Activated B cell treated with CpG ODN at 0.5 μM for 24 hours (primary cell): ENCODE data around the gene ABCC11. TPM values are rescaled to one million over a fixed set of nuclear protein-coding genes. Genes with fewer than 3 reads are reported as not detected.

Experiments used
- ATAC-seq: fragments of 200-7000 bp; cut with Tn5 transposase; one replicate; pipeline ENCODE4 v1.10.0; 2021; ENCODE audit warnings: low read depth, mild to moderate bottlenecking, moderate library complexity
- CTCF ChIA-PET: fragments of 350-600 bp; sonication (Branson Sonifier 250); formaldehyde crosslinking; loops from one replicate; lab custom pipeline; 2021; ENCODE audit warnings: antibody characterized with exemption; lab: Charles Lee
- POLR2A ChIA-PET: fragments of 350-600 bp; sonication (Branson Sonifier 250); formaldehyde crosslinking; loops from one replicate; lab custom pipeline; 2021; ENCODE audit warnings: antibody characterized with exemption; lab: Charles Lee
- DNase-seq: peaks from one replicate; pipeline ENCODE4 v3.0.0; 2022
- H3K27ac Mint-ChIP-seq: one replicate; pipeline ENCODE4 v1.8.0; 2020; ENCODE audit warnings: mixed read lengths
- H3K27me3 Mint-ChIP-seq: one replicate; pipeline ENCODE4 v1.8.0; 2021; ENCODE audit warnings: mixed read lengths
- H3K36me3 Mint-ChIP-seq: one replicate; pipeline ENCODE4 v1.8.0; 2021; ENCODE audit warnings: low read depth, mixed read lengths
- H3K4me1 Mint-ChIP-seq: one replicate; pipeline ENCODE4 v1.8.0; 2021; ENCODE audit warnings: mixed read lengths
- H3K4me3 Mint-ChIP-seq: one replicate; pipeline ENCODE4 v1.8.0; 2020; ENCODE audit warnings: mild to moderate bottlenecking, mixed read lengths
- H3K9me3 Mint-ChIP-seq: one replicate; pipeline ENCODE4 v1.8.0; 2020; ENCODE audit warnings: mixed read lengths
- CTCF ChIP-seq: fragments of 200-600 bp; IDR thresholded peaks from one replicate; pipeline ENCODE4 v1.8.0; 2022; ENCODE audit warnings: antibody characterized with exemption, mild to moderate bottlenecking
- intact Hi-C: fragments of 100-400 bp; cut with micrococcal nuclease; formaldehyde crosslinking; loops from one replicate; pipeline ENCODE4 v1.15.1; 2024
- total RNA-seq: library from RNA; stranded (reverse); gene quantifications from 2 replicates; pipeline ENCODE4 v1.2.3, GENCODE V29; 2022

The ABCC11 gene
- total RNA-seq, 1 donor from 2014 or later = not detected

- TF ChIP-seq CTCF = no peak
- Mint-ChIP-seq H3K36me3 (no peaks in the 10 kb centered on the region), H3K9me3 (peaks cover 7% of the 10 kb centered on the region), H3K4me3 (no peak overlapping the region), H3K4me1 (no peaks in the 10 kb centered on the region), H3K27ac (no peak overlapping the region), H3K27me3 (peaks cover 23% of the 10 kb centered on the region)
- CTCF ChIA-PET = no interaction called here
- intact Hi-C loops = no loop called here
- POLR2A ChIA-PET = no interaction called here
- ATAC-seq (no peak), DNase-seq (no peak)
Measured at GRCh38 chr16:48146131-48146530, 101.2 kb downstream of the ABCC11 start.

GRCh38 chr16:48143812-48144368, 103.4 kb downstream of the ABCC11 start:
- CTCF ChIA-PET = no interaction called here
- DNase-seq (no peak), ATAC-seq (no peak)
- H3K36me3 Mint-ChIP-seq = no peaks in the 10 kb centered on the region
- peaks cover 5% of the 10 kb centered on the region for H3K9me3 Mint-ChIP-seq
- POLR2A ChIA-PET = no interaction called here
- no peak overlapping the region for H3K4me3 Mint-ChIP-seq
- H3K27me3 Mint-ChIP-seq = peaks cover 9% of the 10 kb centered on the region
- intact Hi-C loops = no loop called here
- no peak overlapping the region for H3K27ac Mint-ChIP-seq
- no peaks in the 10 kb centered on the region for H3K4me1 Mint-ChIP-seq
- no peak for TF ChIP-seq CTCF

GRCh38 chr16:48140821-48141220, 106.5 kb downstream of the ABCC11 start:
- peaks cover 2% of the 10 kb centered on the region for H3K9me3 Mint-ChIP-seq
- ChIA-PET CTCF (no interaction called here), POLR2A (no interaction called here)
- no peaks in the 10 kb centered on the region for H3K36me3 Mint-ChIP-seq
- no peak for DNase-seq
- TF ChIP-seq CTCF = no peak
- H3K4me1 Mint-ChIP-seq = no peaks in the 10 kb centered on the region
- no peak for ATAC-seq
- intact Hi-C loops = no loop called here
- H3K27me3 Mint-ChIP-seq = peaks cover 2% of the 10 kb centered on the region
- H3K4me3 Mint-ChIP-seq = no peak overlapping the region
- H3K27ac Mint-ChIP-seq = no peak overlapping the region

GRCh38 chr16:48139517-48139916, 107.8 kb downstream of the ABCC11 start:
- Mint-ChIP-seq H3K27ac (no peak overlapping the region), H3K9me3 (peaks cover 2% of the 10 kb centered on the region), H3K36me3 (no peaks in the 10 kb centered on the region), H3K4me3 (no peak overlapping the region), H3K4me1 (no peaks in the 10 kb centered on the region), H3K27me3 (peaks cover 3% of the 10 kb centered on the region)
- intact Hi-C loops = no loop called here
- ChIA-PET CTCF (no interaction called here), POLR2A (no interaction called here)
- no peak for DNase-seq
- ATAC-seq = no peak
- no peak for TF ChIP-seq CTCF

GRCh38 chr16:48138543-48138942, 108.8 kb downstream of the ABCC11 start:
- Mint-ChIP-seq H3K9me3 (peaks cover under 1% of the 10 kb centered on the region), H3K36me3 (no peaks in the 10 kb centered on the region), H3K4me3 (no peak overlapping the region), H3K4me1 (no peaks in the 10 kb centered on the region), H3K27me3 (peaks cover 2% of the 10 kb centered on the region), H3K27ac (no peak overlapping the region)
- intact Hi-C loops = no loop called here
- no peak for TF ChIP-seq CTCF
- ChIA-PET POLR2A (no interaction called here), CTCF (no interaction called here)
- ATAC-seq = no peak
- no peak for DNase-seq
